Muscle layer of colon (tissue), 2 donors: ENCODE measurements around the gene ZNF740.
"Not testable (repeated sequence)": the region's sequence is repeated elsewhere in the genome, so short reads cannot be mapped to it uniquely, and the experiment has no call there.

Experiments used
- H3K27ac ChIP-seq: one replicate; pipeline ENCODE4 v1.7.0; 2013; ENCODE audit warnings: low read depth, mild to moderate bottlenecking, low read length, moderate library complexity
- H3K27me3 ChIP-seq, 2 donors: one replicate each; pipeline ENCODE4 v1.7.0; 2013; ENCODE audit warnings: low read length in 2 of 2, mild to moderate bottlenecking in 2 of 2; ENCODE audit not compliant: insufficient read depth in 2 of 2, control insufficient read depth in 1 of 2
- H3K36me3 ChIP-seq: one replicate; pipeline ENCODE4 v1.7.0; 2013; ENCODE audit warnings: mild to moderate bottlenecking, low read length; ENCODE audit not compliant: insufficient read depth
- H3K4me1 ChIP-seq: one replicate; pipeline ENCODE4 v1.7.0; 2013; ENCODE audit warnings: mild to moderate bottlenecking, low read length; ENCODE audit not compliant: insufficient read depth
- H3K4me3 ChIP-seq, 2 donors: one replicate each; pipeline ENCODE4 v1.7.0; 2013; ENCODE audit warnings: low read length in 2 of 2, low read depth in 1 of 2, mild to moderate bottlenecking in 1 of 2, moderate library complexity in 1 of 2
- H3K9ac ChIP-seq: one replicate; pipeline ENCODE4 v1.7.0; 2013; ENCODE audit warnings: low read length
- H3K9me3 ChIP-seq: one replicate; pipeline ENCODE4 v1.7.0; 2013; ENCODE audit warnings: mild to moderate bottlenecking, low read length
- donor health status: abdominal sarcoma.
- donor health status: Adenocarcinoma of cecum.

ZNF740 gene

GRCh38 chr12:53174881-53175491 is 5.5 kb upstream of the ZNF740 start:
- no peak overlapping the region for H3K27ac ChIP-seq
- peaks cover 12% of the 10 kb centered on the region for H3K36me3 ChIP-seq
- H3K9ac ChIP-seq, result no peak overlapping the region

GRCh38 chr12:53176750-53177149 is 3.8 kb upstream of the ZNF740 start:
- H3K9ac ChIP-seq, result no peak overlapping the region
- H3K27ac ChIP-seq, result no peak overlapping the region
- no peak overlapping the region for H3K4me3 ChIP-seq
- no peaks in the 10 kb centered on the region for H3K27me3 ChIP-seq
- H3K36me3 ChIP-seq, result peaks cover 1% of the 10 kb centered on the region
- peaks cover 20% of the 10 kb centered on the region for H3K4me1 ChIP-seq
- H3K9me3 ChIP-seq, result no peaks in the 10 kb centered on the region

More at GRCh38 chr12:53174881-53175491, 5.5 kb upstream of the ZNF740 start:
- H3K4me3 ChIP-seq, result no peak overlapping the region
- peaks cover 21% of the 10 kb centered on the region for H3K4me1 ChIP-seq
- H3K27me3 ChIP-seq, result no peaks in the 10 kb centered on the region
- H3K9me3 ChIP-seq, result no peaks in the 10 kb centered on the region

GRCh38 chr12:53177447-53177846 is 3.1 kb upstream of the ZNF740 start:
- H3K36me3 ChIP-seq, H3K4me3 ChIP-seq, H3K9me3 ChIP-seq, H3K9ac ChIP-seq, H3K27ac ChIP-seq, H3K27me3 ChIP-seq: not testable (repeated sequence)
- peaks cover 22% of the 10 kb centered on the region for H3K4me1 ChIP-seq

- H3K36me3 ChIP-seq, result peaks cover 19% of the 10 kb centered on the region
- H3K27me3 ChIP-seq, H3K9ac ChIP-seq, H3K9me3 ChIP-seq, H3K4me3 ChIP-seq: not testable (repeated sequence)
- H3K27ac ChIP-seq, result peak overlapping the region; percentile 24
- H3K4me1 ChIP-seq, result peaks cover 36% of the 10 kb centered on the region
Measured at GRCh38 chr12:53178803-53179202, 1.7 kb upstream of the ZNF740 start.

GRCh38 chr12:53179687-53180219 is 769 bp upstream of the ZNF740 start:
- H3K9ac ChIP-seq, result peak overlapping the region; percentile 78
- H3K36me3 ChIP-seq, result peaks cover 27% of the 10 kb centered on the region
- H3K27ac ChIP-seq, result peak overlapping the region; percentile 69
- no peaks in the 10 kb centered on the region for H3K9me3 ChIP-seq
- peaks cover 44% of the 10 kb centered on the region for H3K4me1 ChIP-seq
- no peaks in the 10 kb centered on the region for H3K27me3 ChIP-seq
- peak overlapping the region; percentile 38 to 88 for H3K4me3 ChIP-seq

GRCh38 chr12:53180931-53181645 is 566 bp downstream of the ZNF740 start:
- Histone ChIP-seq H3K9me3 (no peaks in the 10 kb centered on the region), H3K9ac (peak overlapping the region; percentile 63), H3K27ac (peak overlapping the region; percentile 69), H3K4me3 (peak overlapping the region; percentile 56 to 88), H3K4me1 (peaks cover 47% of the 10 kb centered on the region), H3K27me3 (no peaks in the 10 kb centered on the region), H3K36me3 (peaks cover 40% of the 10 kb centered on the region)

- Histone ChIP-seq H3K27me3 (no peaks in the 10 kb centered on the region), H3K4me3 (peak overlapping the region; percentile 10 to 88), H3K9ac (peak overlapping the region; percentile 63), H3K27ac (peak overlapping the region; percentile 69), H3K9me3 (no peaks in the 10 kb centered on the region), H3K36me3 (peaks cover 49% of the 10 kb centered on the region), H3K4me1 (peaks cover 47% of the 10 kb centered on the region)
Measured at GRCh38 chr12:53181935-53182334, 1.4 kb downstream of the ZNF740 start.

GRCh38 chr12:53182903-53183302 is 2.4 kb downstream of the ZNF740 start:
- H3K9me3 ChIP-seq, result no peaks in the 10 kb centered on the region
- peaks cover 58% of the 10 kb centered on the region for H3K36me3 ChIP-seq
- no peak overlapping the region for H3K27ac ChIP-seq
- H3K27me3 ChIP-seq, result no peaks in the 10 kb centered on the region
- H3K4me3 ChIP-seq, result peak overlapping the region; percentile 10 to 88
- H3K9ac ChIP-seq, result no peak overlapping the region
- H3K4me1 ChIP-seq, result peaks cover 47% of the 10 kb centered on the region

GRCh38 chr12:53184828-53185227 is 4.3 kb downstream of the ZNF740 start:
- peaks cover 39% of the 10 kb centered on the region for H3K4me1 ChIP-seq
- no peaks in the 10 kb centered on the region for H3K27me3 ChIP-seq
- H3K9me3 ChIP-seq, result no peaks in the 10 kb centered on the region
- no peak overlapping the region for H3K27ac ChIP-seq
- no peak overlapping the region for H3K4me3 ChIP-seq
- peaks cover 66% of the 10 kb centered on the region for H3K36me3 ChIP-seq
- no peak overlapping the region for H3K9ac ChIP-seq

- peaks cover 66% of the 10 kb centered on the region for H3K36me3 ChIP-seq
- H3K9ac ChIP-seq, result no peak overlapping the region
- H3K27me3 ChIP-seq, result no peaks in the 10 kb centered on the region
- no peaks in the 10 kb centered on the region for H3K9me3 ChIP-seq
- no peak overlapping the region for H3K4me3 ChIP-seq
- H3K4me1 ChIP-seq, result peaks cover 38% of the 10 kb centered on the region
- no peak overlapping the region for H3K27ac ChIP-seq
Measured at GRCh38 chr12:53185582-53186153, 5.1 kb downstream of the ZNF740 start.

GRCh38 chr12:53186745-53187144 is 6.2 kb downstream of the ZNF740 start:
- H3K27ac ChIP-seq, result no peak overlapping the region
- peaks cover 64% of the 10 kb centered on the region for H3K36me3 ChIP-seq
- no peak overlapping the region for H3K9ac ChIP-seq
- H3K27me3 ChIP-seq, result no peaks in the 10 kb centered on the region
- H3K4me1 ChIP-seq, result peaks cover 32% of the 10 kb centered on the region
- no peaks in the 10 kb centered on the region for H3K9me3 ChIP-seq
- H3K4me3 ChIP-seq, result no peak overlapping the region
